Measurements from ENCODE around the gene STXBP2. TPM values are rescaled to one million over a fixed set of nuclear protein-coding genes. Genes with fewer than 3 reads are reported as not detected.
A peak's percentile ranks its signal among the peaks of the same experiment; 100 is the strongest.

The STXBP2 gene
- total and polyA plus RNA-seq, 5 donors, result 5.0 to 12.1 (median 8.6) TPM

DNA sequence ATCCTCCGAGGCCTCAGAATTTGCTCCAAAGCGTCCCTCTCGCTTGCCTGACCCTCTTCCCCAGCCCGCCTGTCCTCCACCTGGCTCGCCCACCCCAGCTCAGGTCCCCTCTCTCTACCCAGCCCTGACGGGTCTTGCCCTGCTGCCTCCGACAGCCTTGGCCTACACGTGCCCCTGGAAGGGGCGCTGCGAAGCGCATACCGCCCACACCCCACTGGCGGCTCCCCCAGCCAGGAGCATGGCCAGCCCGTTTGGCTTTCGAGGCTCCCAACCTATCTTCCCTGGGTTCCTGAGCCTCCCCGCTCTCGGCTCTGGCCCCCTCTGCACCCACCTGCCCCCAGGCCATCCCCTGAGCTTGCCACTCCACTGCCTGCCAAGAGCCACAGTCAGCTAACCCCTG is 12.1 kb upstream of the STXBP2 start:
- Histone ChIP-seq H3K27me3 (ENCODE audit: control insufficient read depth, insufficient read depth) (no peaks in the 10 kb centered on the region), H3K9me3 (ENCODE audit: control insufficient read depth, low read length) (no peaks in the 10 kb centered on the region), H3K27ac (ENCODE audit: low read length) (no peak overlapping the region), H3K4me3 (ENCODE audit: low read length) (no peak overlapping the region), H3K4me1 (ENCODE audit: control insufficient read depth, insufficient read depth, low read length) (no peaks in the 10 kb centered on the region)
- intact Hi-C loops (cut with DNase I), result no loop called here
- ATAC-seq, result no peak
- 90% methylated on average over 17 of the region's 17 CpGs for WGBS
- DNase-seq, result no peak

DNA sequence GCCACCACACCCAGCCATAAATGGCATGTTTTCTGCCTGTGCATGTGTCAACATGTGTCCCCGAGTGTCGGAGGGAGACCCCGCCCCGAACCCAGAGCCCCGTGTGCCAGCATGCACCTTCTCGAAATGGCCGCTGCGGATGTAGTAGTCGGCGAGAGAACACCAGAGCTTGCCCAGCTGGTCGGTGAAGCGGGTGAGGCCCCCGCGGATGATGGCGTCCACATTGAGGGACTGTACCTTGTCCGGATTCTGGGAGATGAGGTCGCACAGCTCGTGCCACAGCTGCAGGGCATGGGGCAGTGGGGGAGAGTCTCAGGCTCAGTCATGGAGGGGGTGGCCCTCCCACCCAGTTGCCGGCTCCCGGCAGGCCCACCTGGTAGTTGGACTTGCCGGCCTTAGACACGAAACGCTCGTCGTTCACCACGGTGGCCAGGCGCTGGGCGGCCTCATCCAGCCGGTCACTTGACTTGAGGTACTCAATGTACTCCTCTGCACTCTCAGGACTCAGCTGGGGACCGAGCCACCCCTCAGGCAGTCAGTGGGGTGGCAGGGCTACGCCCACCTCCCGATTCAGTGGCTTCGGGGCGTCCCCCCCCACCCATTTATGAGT is 11.0 kb upstream of the STXBP2 start:
- Histone ChIP-seq H3K27me3 (ENCODE audit: control insufficient read depth, insufficient read depth) (no peaks in the 10 kb centered on the region), H3K9me3 (ENCODE audit: control insufficient read depth, low read length) (no peaks in the 10 kb centered on the region), H3K27ac (ENCODE audit: low read length) (no peak overlapping the region), H3K4me3 (ENCODE audit: low read length) (no peak overlapping the region), H3K4me1 (ENCODE audit: control insufficient read depth, insufficient read depth, low read length) (peaks cover 2% of the 10 kb centered on the region)
- intact Hi-C loops (cut with DNase I), result no loop called here
- ATAC-seq (no peak), DNase-seq (no peak)
- WGBS, result 97% methylated on average over 34 of the region's 34 CpGs

DNA sequence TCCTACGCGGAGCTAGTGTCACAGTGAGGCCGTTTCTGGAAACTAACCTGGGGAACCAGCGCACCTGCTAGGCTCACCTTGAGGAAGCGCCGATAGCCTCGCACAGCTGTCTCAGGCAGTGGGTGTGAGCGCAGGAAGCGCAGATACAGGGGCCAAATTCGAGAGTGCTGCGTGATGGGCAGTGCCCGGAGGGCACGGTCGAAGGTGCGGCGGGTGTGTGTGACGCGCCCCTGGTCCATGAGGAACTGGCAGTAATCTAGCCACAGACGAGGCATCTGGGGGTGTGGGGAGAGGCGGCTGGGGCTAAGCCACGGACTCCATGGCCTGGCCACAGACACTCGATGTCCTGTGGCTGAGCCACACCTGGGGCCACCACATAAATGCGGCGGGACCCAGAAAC is 9.7 kb upstream of the STXBP2 start:
- 90% methylated on average over 24 of the region's 24 CpGs for WGBS
- H3K27me3 ChIP-seq (ENCODE audit: control insufficient read depth, insufficient read depth), result no peaks in the 10 kb centered on the region
- H3K4me3 ChIP-seq (ENCODE audit: low read length), result no peak overlapping the region
- no peak for DNase-seq
- H3K4me1 ChIP-seq (ENCODE audit: control insufficient read depth, insufficient read depth, low read length), result peaks cover 2% of the 10 kb centered on the region
- intact Hi-C loops (cut with DNase I), result no loop called here
- H3K9me3 ChIP-seq (ENCODE audit: control insufficient read depth, low read length), result no peaks in the 10 kb centered on the region
- no peak overlapping the region for H3K27ac ChIP-seq (ENCODE audit: low read length)
- no peak for ATAC-seq

DNA sequence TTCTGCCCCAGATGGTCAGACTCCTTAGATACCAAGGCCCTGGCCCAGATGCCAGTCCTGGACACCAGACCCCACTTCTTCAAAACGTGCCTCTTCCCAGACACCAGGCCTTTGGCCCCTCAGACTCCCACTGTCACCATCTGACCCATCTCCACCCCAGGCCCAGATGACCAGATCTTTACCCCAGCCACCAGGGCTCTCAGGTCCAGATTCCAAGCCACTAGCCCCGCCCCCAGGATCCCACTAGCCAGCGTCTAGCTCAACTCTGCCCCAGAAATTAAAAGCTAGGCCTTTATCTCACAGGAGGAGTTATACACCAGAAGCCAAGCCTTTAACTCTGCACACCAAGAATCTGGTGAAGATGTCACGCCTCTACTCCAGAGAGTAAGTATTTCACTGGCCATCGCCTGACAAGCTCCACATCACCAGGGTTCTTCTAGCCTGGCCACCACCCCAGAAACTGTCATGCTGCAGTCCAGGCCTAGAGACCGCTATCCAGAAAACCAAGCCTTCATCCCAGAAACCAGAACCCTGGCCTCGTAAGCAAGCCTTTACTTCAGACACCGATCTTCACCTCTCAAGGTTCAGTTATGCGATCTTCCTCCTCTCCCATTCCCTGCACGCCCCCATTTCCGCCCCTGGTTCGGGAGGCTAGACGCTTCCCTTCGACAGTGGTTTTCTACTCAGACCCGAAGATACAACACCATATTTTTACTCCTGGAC is 8.2 kb upstream of the STXBP2 start:
- WGBS, result 5% methylated on average over 15 of the region's 15 CpGs
- H3K4me1 ChIP-seq (ENCODE audit: control insufficient read depth, insufficient read depth, low read length), result peaks cover 2% of the 10 kb centered on the region
- ATAC-seq (no peak), DNase-seq (no peak)
- intact Hi-C loops (cut with DNase I), result no loop called here
- H3K4me3 ChIP-seq (ENCODE audit: low read length), result peak overlapping the region; percentile 94
- H3K27ac ChIP-seq (ENCODE audit: low read length), result peak overlapping the region; percentile 63
- H3K27me3 ChIP-seq (ENCODE audit: control insufficient read depth, insufficient read depth), result no peaks in the 10 kb centered on the region
- H3K9me3 ChIP-seq (ENCODE audit: control insufficient read depth, low read length), result no peaks in the 10 kb centered on the region

DNA sequence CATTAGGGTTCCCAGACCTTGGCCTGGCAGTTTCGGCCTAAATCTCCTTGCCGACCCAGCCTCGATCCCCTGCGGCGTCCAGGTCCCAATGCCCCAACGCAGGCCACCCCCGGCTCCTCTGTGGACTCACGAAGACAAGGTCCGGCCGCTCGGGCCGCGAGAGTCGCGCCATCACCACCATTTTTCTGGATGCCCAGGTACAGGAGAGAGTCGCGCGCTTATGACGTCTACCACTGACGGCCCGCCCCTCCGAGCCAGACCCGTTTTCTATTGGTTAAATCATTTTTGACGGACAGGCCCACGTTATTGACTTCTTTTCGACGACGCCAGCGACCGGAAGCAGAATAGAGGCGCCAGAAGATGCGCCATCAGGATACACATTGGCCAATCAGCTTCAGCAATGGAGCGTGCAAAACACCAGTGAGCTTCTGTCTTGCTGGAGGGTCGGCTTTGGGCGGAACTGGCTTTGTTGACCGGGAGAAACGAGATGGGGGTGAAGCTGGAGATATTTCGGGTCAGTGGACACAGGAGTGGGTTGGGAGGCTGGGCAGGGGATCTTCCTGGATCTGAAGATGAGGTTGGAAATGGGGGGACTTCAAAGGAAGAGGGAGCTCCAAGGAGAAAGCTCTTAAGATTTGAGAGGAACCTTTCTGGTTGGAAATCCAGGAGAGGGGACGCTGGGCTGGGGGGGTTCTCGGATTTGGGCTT is 7.4 kb upstream of the STXBP2 start, which contains the start of the genes PET100 and XAB2:
Gene PET100, plus strand, starts transcription at position 447 of the 708 bp plus-strand sequence. Its CDS starts 41 bp downstream, at position 488.
Gene XAB2, minus strand, starts transcription at position 199 of the 708 bp plus-strand sequence. Its CDS starts 18 bp downstream, at position 181.
- H3K9me3 ChIP-seq (ENCODE audit: control insufficient read depth, low read length), result no peaks in the 10 kb centered on the region
- H3K27ac ChIP-seq (ENCODE audit: low read length), result peak within 1 kb of the TSS; percentile 71
- H3K4me1 ChIP-seq (ENCODE audit: control insufficient read depth, insufficient read depth, low read length), result peaks cover 2% of the 10 kb centered on the region
- H3K4me3 ChIP-seq (ENCODE audit: low read length), result peak within 1 kb of the TSS; percentile 94
- intact Hi-C loops (cut with DNase I), result no loop called here
- DNase-seq (peak; percentile 95 to 98 (median 97)), ATAC-seq (peak; percentile 98)
- H3K27me3 ChIP-seq (ENCODE audit: control insufficient read depth, insufficient read depth), result no peaks in the 10 kb centered on the region
- under 1% methylated on average over 40 of the region's 40 CpGs for WGBS

DNA sequence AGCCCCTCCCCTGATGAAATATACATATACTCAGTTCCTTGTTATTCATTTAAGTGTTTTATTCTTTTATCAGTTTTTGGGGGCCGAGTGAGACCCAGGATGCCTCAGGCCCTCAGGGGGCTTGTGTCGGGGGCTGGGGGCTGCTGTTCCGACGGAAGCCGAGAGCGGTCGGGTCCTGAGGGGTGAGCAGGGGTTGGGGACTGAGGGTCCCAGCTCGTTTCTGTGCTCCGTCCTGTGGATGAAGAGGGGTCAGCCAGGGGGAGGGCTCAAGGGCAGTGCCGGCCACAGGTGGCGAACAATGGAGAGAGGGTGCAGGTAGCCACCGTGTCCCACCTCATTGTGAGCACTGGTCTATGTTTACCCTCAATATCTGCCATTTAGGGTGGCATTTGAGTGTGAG is 5.3 kb upstream of the STXBP2 start:
- Histone ChIP-seq H3K4me1 (ENCODE audit: control insufficient read depth, insufficient read depth, low read length) (peaks cover 2% of the 10 kb centered on the region), H3K27me3 (ENCODE audit: control insufficient read depth, insufficient read depth) (no peaks in the 10 kb centered on the region), H3K27ac (ENCODE audit: low read length) (no peak overlapping the region), H3K9me3 (ENCODE audit: control insufficient read depth, low read length) (no peaks in the 10 kb centered on the region), H3K4me3 (ENCODE audit: low read length) (no peak overlapping the region)
- intact Hi-C loops (cut with DNase I), result no loop called here
- WGBS, result 91% methylated on average over 12 of the region's 12 CpGs
- DNase-seq, result no peak
- ATAC-seq, result no peak

DNA sequence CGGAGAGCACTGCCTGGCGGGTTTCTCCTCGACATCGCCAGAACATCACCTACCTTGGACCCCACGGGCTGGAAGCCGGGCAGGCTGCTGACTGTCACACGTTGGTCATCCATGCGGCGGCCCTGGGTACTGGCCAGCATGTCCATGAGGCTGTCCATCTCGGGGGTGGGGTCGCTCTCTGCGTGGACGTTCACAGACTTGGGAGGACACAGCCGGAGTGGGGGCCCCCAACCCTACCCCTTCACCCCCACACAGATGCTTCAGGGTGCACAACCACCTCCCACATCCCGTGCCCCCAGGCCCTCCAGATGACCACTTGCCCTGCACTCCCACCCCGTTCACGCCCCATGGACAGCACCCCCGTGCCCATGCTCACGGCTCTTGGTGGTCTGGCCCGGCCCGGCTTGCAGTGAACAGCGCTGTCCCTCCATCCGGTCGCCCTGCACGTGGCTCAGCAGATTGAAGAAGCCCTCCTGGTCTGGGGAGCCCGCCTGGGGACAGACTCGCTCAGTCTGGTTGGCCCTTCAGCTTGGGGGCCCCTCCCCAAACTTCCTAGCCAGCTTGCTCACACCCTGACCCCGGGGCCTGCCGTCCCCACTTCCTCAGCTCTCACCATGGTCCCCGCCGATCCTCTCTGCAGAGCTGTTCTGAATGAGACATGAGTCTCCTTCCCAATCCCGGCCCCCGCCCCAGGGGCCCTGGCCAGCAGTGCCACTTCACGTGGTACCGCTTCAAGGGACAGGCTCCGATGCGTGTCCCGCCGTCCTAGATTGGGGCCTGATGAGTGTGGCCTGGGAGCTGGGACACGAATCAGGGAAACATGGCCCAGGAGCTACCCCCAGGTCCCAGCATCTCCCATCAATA is 4.3 kb upstream of the STXBP2 start:
- no peak overlapping the region for H3K4me3 ChIP-seq (ENCODE audit: low read length)
- no peaks in the 10 kb centered on the region for H3K27me3 ChIP-seq (ENCODE audit: control insufficient read depth, insufficient read depth)
- no peak for ATAC-seq
- no peaks in the 10 kb centered on the region for H3K9me3 ChIP-seq (ENCODE audit: control insufficient read depth, low read length)
- DNase-seq, result no peak
- intact Hi-C loops (cut with DNase I), result no loop called here
- WGBS, result 87% methylated on average over 40 of the region's 40 CpGs
- H3K27ac ChIP-seq (ENCODE audit: low read length), result no peak overlapping the region
- H3K4me1 ChIP-seq (ENCODE audit: control insufficient read depth, insufficient read depth, low read length), result peaks cover 2% of the 10 kb centered on the region

DNA sequence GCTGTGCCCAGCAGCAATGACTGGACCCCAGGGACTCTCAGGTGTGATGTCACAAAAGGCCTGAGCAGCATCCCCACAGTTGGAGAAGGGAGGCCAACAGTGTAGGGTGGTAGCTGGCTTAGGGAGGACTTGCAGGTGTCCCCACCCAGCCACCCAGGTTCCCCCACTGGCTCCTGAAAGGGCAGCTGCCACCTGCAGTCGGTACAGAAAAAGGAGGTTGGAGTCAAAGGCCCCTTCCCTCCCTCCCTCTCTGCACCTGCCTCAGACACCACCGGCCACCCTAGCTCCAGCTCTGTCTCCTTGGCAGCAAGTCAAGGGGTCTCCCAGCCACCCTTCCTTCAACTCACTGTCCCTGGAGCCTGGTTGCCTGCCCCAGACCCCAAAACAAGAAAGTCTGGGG is 3.2 kb upstream of the STXBP2 start, which contains the start of gene PCP2:
Gene PCP2, minus strand, starts transcription at position 22 of the 400 bp plus-strand sequence. CDS start 262 bp downstream, outside the sequence.
- intact Hi-C loops (cut with DNase I), result no loop called here
- Histone ChIP-seq H3K27me3 (ENCODE audit: control insufficient read depth, insufficient read depth) (no peaks in the 10 kb centered on the region), H3K9me3 (ENCODE audit: control insufficient read depth, low read length) (no peaks in the 10 kb centered on the region), H3K4me1 (ENCODE audit: control insufficient read depth, insufficient read depth, low read length) (peaks cover 2% of the 10 kb centered on the region), H3K27ac (ENCODE audit: low read length) (no peak within 1 kb of the TSS), H3K4me3 (ENCODE audit: low read length) (no peak within 1 kb of the TSS)
- WGBS, result 46% methylated on average over 1 of the region's 2 CpGs
- ATAC-seq (no peak), DNase-seq (no peak)

DNA sequence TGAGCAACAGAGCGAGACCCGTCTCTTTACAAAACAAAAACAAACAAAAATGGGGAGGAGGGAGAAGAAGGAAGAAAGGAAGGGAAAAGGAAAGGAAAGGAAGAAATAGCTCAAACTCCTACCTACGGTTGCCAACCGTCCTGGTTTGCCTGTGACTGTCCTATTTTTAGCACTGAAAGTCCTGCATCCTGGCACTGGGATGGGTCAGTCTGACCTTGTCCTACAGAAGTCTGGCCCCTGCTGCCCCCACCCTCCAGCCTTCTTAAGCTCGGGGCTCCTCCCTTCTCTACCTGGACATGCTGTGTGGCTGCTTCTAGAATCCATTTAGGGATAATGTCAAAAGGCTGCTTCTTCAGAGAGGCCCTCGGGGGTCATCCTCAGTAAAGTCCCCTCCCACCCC is 1.2 kb upstream of the STXBP2 start:
- Histone ChIP-seq H3K4me3 (ENCODE audit: low read length) (no peak overlapping the region), H3K9me3 (ENCODE audit: control insufficient read depth, low read length) (no peaks in the 10 kb centered on the region), H3K4me1 (ENCODE audit: control insufficient read depth, insufficient read depth, low read length) (no peaks in the 10 kb centered on the region), H3K27ac (ENCODE audit: low read length) (no peak overlapping the region), H3K27me3 (ENCODE audit: control insufficient read depth, insufficient read depth) (no peaks in the 10 kb centered on the region)
- ATAC-seq, result no peak
- intact Hi-C loops (cut with DNase I), result no loop called here
- 41% methylated on average over 6 of the region's 6 CpGs for WGBS
- DNase-seq, result no peak

DNA sequence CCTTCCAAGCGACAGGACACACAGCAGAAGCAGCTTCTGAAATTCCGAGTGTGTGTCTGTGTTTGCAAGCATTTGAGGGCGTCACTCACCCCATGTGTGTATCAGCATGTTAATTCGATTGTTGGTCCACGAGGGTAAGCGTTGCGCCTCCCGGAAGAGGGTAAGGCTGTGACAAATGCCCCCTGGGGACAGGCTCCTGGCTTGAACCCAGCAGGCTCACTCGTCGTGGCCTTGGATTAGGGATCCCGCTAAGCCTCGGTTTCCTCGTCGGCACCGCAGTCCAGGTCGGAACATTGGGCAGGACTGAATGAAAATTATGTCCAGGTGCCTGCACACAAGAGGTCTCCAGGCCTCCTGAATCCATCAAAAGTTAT is 606 bp upstream of the STXBP2 start:
- no peaks in the 10 kb centered on the region for H3K27me3 ChIP-seq (ENCODE audit: control insufficient read depth, insufficient read depth)
- WGBS, result 63% methylated on average over 16 of the region's 16 CpGs
- H3K27ac ChIP-seq (ENCODE audit: low read length), result no peak overlapping the region
- no peaks in the 10 kb centered on the region for H3K9me3 ChIP-seq (ENCODE audit: control insufficient read depth, low read length)
- intact Hi-C loops (cut with DNase I), result no loop called here
- peak in 1 of 3 donors; percentile 37 for DNase-seq
- ATAC-seq, result no peak
- H3K4me3 ChIP-seq (ENCODE audit: low read length), result no peak overlapping the region
- H3K4me1 ChIP-seq (ENCODE audit: control insufficient read depth, insufficient read depth, low read length), result no peaks in the 10 kb centered on the region

Data from right cardiac atrium (tissue), 5 donors.